Endothelial cell of umbilical vein (primary cell): ENCODE measurements around the gene PRXL2B. TPM values are rescaled to one million over a fixed set of nuclear protein-coding genes. Genes with fewer than 3 reads are reported as not detected.

ENCODE experiments used
- BruUV-seq: library from RNA; stranded (reverse); fragments of 400-500 nt; replicated peaks from 2 replicates; lab custom pipeline; 2021; lab: Mats Ljungman, UMichigan
- CTCF ChIA-PET: fragments of 300-600, 350-600 bp; sonication (Branson Sonifier 250); formaldehyde crosslinking; loops from one replicate; lab custom pipeline; 2021; ENCODE audit warnings: antibody characterized with exemption, inconsistent platforms; lab: Charles Lee
- POLR2A ChIA-PET: fragments of 300-600, 350-600 bp; sonication (Branson Sonifier 250); formaldehyde crosslinking; loops from one replicate; lab custom pipeline; 2021; ENCODE audit warnings: antibody characterized with exemption, inconsistent platforms; lab: Charles Lee
- DNase-seq: peaks from one replicate; pipeline ENCODE4 v3.0.0-alpha.2; 2011; ENCODE audit warnings: low read depth, low spot score
- FAIRE-seq: peaks from 2 replicates; lab custom pipeline; 2011; peaks lifted over from hg19 to GRCh38; lab: Jason Lieb, UNC
- H2AFZ ChIP-seq: 2 replicates; pipeline ENCODE4 v1.6.0; 2012; ENCODE audit warnings: low read depth, low read length, control low read depth, inconsistent platforms
- H3K27ac ChIP-seq: 2 replicates; pipeline ENCODE4 v1.5.1; 2011; ENCODE audit warnings: low read depth, mild to moderate bottlenecking, control low read depth, low read length, moderate library complexity; ENCODE audit not compliant: insufficient read depth
- H3K27me3 ChIP-seq, 2 experiments: 2 replicates each; pipeline versions ENCODE4 v1.6.0 to v1.6.1; 2011; ENCODE audit warnings: low read length in 2 of 2, mixed read lengths in 1 of 2; ENCODE audit not compliant: control insufficient read depth in 2 of 2, insufficient read depth in 2 of 2
- H3K36me3 ChIP-seq, 2 experiments: 2 replicates in 1 of 2; 3 replicates in 1 of 2; pipeline ENCODE4 v1.5.1; 2011; ENCODE audit warnings: low read length in 2 of 2, mild to moderate bottlenecking in 1 of 2, moderate library complexity in 1 of 2; ENCODE audit not compliant: control insufficient read depth in 2 of 2, insufficient read depth in 2 of 2; ENCODE audit errors: extremely low read depth in 1 of 2
- H3K4me1 ChIP-seq: 3 replicates; pipeline ENCODE4 v1.5.1; 2011; ENCODE audit warnings: mild to moderate bottlenecking, low read length; ENCODE audit not compliant: control insufficient read depth, insufficient read depth; ENCODE audit errors: extremely low read depth
- H3K4me2 ChIP-seq: 2 replicates; pipeline ENCODE4 v1.6.1; 2011; ENCODE audit warnings: low read length, control low read depth, mixed read lengths; ENCODE audit not compliant: insufficient read depth
- H3K4me3 ChIP-seq, 3 experiments: fragments of 200-600 bp in 1 of 3; sonication (generic), shearing (Covaris generic) in 1 of 3; replicated peaks in 1 of 3; 2 replicates each; pipeline ENCODE4 v1.5.1; 2011 to 2016; ENCODE audit warnings: control low read depth in 3 of 3, low read length in 3 of 3, mild to moderate bottlenecking in 2 of 3, inconsistent platforms in 1 of 3, low read depth in 1 of 3, moderate library complexity in 1 of 3; ENCODE audit not compliant: insufficient read depth in 1 of 3
- H3K79me2 ChIP-seq: 2 replicates; pipeline ENCODE4 v1.6.0; 2012; ENCODE audit warnings: low read length, inconsistent platforms; ENCODE audit not compliant: control insufficient read depth, insufficient read depth
- H3K9ac ChIP-seq: replicated peaks from 2 replicates; pipeline ENCODE3; 2011; ENCODE audit warnings: low read length, control low read depth; ENCODE audit not compliant: insufficient read depth; ENCODE audit errors: extremely low read depth
- H3K9me1 ChIP-seq: replicated peaks from 3 replicates; pipeline ENCODE4 v1.6.0; 2011; ENCODE audit warnings: mild to moderate bottlenecking, low read length; ENCODE audit not compliant: control insufficient read depth, insufficient read depth; ENCODE audit errors: extremely low read depth
- H3K9me3 ChIP-seq: replicated peaks from 2 replicates; pipeline ENCODE4 v1.5.1; 2012; ENCODE audit warnings: low read length, inconsistent platforms; ENCODE audit not compliant: control insufficient read depth, insufficient read depth
- H4K20me1 ChIP-seq: replicated peaks from 2 replicates; pipeline ENCODE3; 2011; ENCODE audit warnings: mild to moderate bottlenecking, low read length; ENCODE audit not compliant: control insufficient read depth, insufficient read depth; ENCODE audit errors: extremely low read depth
- CTCF ChIP-seq, 2 donors: IDR thresholded peaks; 1 replicate in 1 of 2; 2 replicates in 1 of 2; pipeline ENCODE4 v1.5.1; 2011; ENCODE audit warnings: low read length in 2 of 2, mild to moderate bottlenecking in 2 of 2, moderate library complexity in 2 of 2, control low read depth in 1 of 2, inconsistent platforms in 1 of 2, low read depth in 1 of 2; ENCODE audit not compliant: insufficient read depth in 1 of 2; ENCODE audit errors: extremely low read depth in 1 of 2
- EZH2 ChIP-seq: IDR thresholded peaks from 2 replicates; pipeline ENCODE4 v1.6.1; 2012; ENCODE audit warnings: borderline replicate concordance, low read depth, mild to moderate bottlenecking, moderate library complexity, low read length, inconsistent platforms; ENCODE audit not compliant: severe bottlenecking
- FOS ChIP-seq: IDR thresholded peaks from 2 replicates; pipeline ENCODE4 v1.6.1; 2011; ENCODE audit warnings: mild to moderate bottlenecking, low read length, moderate library complexity, borderline replicate concordance; ENCODE audit not compliant: insufficient read depth
- GATA2 ChIP-seq: IDR thresholded peaks from 2 replicates; pipeline ENCODE4 v1.7.0; 2011; ENCODE audit warnings: low read depth, mild to moderate bottlenecking, moderate library complexity, mixed read lengths, low read length; ENCODE audit not compliant: insufficient read length, insufficient read depth
- JUN ChIP-seq: IDR thresholded peaks from 2 replicates; pipeline ENCODE4 v1.6.1; 2011; ENCODE audit warnings: borderline replicate concordance, low read depth; ENCODE audit not compliant: insufficient read length, insufficient read depth
- MAX ChIP-seq: IDR thresholded peaks from 2 replicates; pipeline ENCODE4 v1.6.1; 2011; ENCODE audit not compliant: insufficient read depth, insufficient read length
- MYC ChIP-seq: IDR thresholded peaks from one replicate; pipeline ENCODE4 v1.6.1; 2011; ENCODE audit warnings: mild to moderate bottlenecking, low read depth, low read length
- POLR2A ChIP-seq: IDR thresholded peaks from 2 replicates; pipeline ENCODE4 v1.6.1; 2012; ENCODE audit warnings: low read depth, mild to moderate bottlenecking, control low read depth, low read length
- POLR2AphosphoS5 ChIP-seq: IDR thresholded peaks from 2 replicates; pipeline ENCODE4 v1.6.1; 2012; ENCODE audit warnings: low read depth, mild to moderate bottlenecking, control low read depth, low read length, moderate library complexity; ENCODE audit not compliant: insufficient read depth
- dilution Hi-C: fragments of 300-500 bp; cut with MboI; formaldehyde crosslinking; loops from one replicate; pipeline ENCODE4 v1.15.0; 2019; ENCODE audit warnings: low sequenced_read_pairs; ENCODE audit not compliant: extremely low pct_ligation_motif_present
- intact Hi-C: fragments of 100-400 bp; cut with micrococcal nuclease; formaldehyde crosslinking; loops from one replicate; pipeline ENCODE4 v1.10.0; 2022
- polyA plus RNA-seq, 4 experiments: library from polyadenylated mRNA; depleted of rRNA in 3 of 4; stranded (reverse) in 3 of 4; unstranded in 1 of 4; fragments of >200 nt; gene quantifications; 2 replicates each; pipeline versions ENCODE4 v1.2.1 to v1.2.3, GENCODE V29; 2011 to 2012; ENCODE audit warnings: missing spikeins in 1 of 4
- total RNA-seq: library from RNA; stranded (reverse); gene quantifications from 2 replicates; pipeline ENCODE4 v1.2.3, GENCODE V29; 2021

The PRXL2B gene
- total and polyA plus RNA-seq, 2 donors (not counting 3 experiments of a cell fraction or from before 2014, with no cell fraction given), result 29.6 to 55.8 TPM

GRCh38 chr1:2635361-2636010, 48.9 kb downstream of the PRXL2B start:
- H3K4me2 ChIP-seq, result no peak overlapping the region
- BruUV-seq, result no TSS peak
- no peak for DNase-seq
- no peak overlapping the region for H3K9ac ChIP-seq
- CTCF ChIA-PET, result no interaction called here
- no peaks in the 10 kb centered on the region for H3K36me3 ChIP-seq
- H3K4me1 ChIP-seq, result no peaks in the 10 kb centered on the region
- intact Hi-C loops, result no loop called here
- dilution Hi-C loops, result no loop called here
- H3K9me3 ChIP-seq, result peaks cover 1% of the 10 kb centered on the region
- no peaks in the 10 kb centered on the region for H3K9me1 ChIP-seq
- H3K27ac ChIP-seq, result no peak overlapping the region
- no peaks in the 10 kb centered on the region for H3K27me3 ChIP-seq
- no peak for FAIRE-seq
- POLR2A ChIA-PET, result no interaction called here
- no peak overlapping the region for H2AFZ ChIP-seq
- H4K20me1 ChIP-seq, result no peaks in the 10 kb centered on the region
- H3K79me2 ChIP-seq, result no peaks in the 10 kb centered on the region
- no peak overlapping the region for H3K4me3 ChIP-seq
- TF ChIP-seq GATA2 (no peak), EZH2 (no peak), FOS (no peak), MYC (no peak), CTCF (IDR thresholded peaks at IDR 0.05; ENCODE audit: extremely low read depth in 1 of 2, insufficient read depth in 1 of 2, low read depth in 1 of 2, low read length in 2 of 2) (no peak), POLR2A (no peak), MAX (no peak), POLR2AphosphoS5 (no peak), JUN (no peak)
